Measurements from ENCODE around the gene SKIC2.
"Not testable (repeated sequence)": the region's sequence is repeated elsewhere in the genome, so short reads cannot be mapped to it uniquely, and the experiment has no call there.

The SKIC2 gene

GRCh38 chr6:32013738-32014137, 54.8 kb downstream of the SKIC2 start:
- H3K36me3 Mint-ChIP-seq (ENCODE audit: low read depth); H3K4me3 Mint-ChIP-seq; H3K27me3 Mint-ChIP-seq (ENCODE audit: low read depth); H3K9me3 Mint-ChIP-seq; H3K4me1 Mint-ChIP-seq (ENCODE audit: low read depth); H3K27ac Mint-ChIP-seq: not testable (repeated sequence)

DNA sequence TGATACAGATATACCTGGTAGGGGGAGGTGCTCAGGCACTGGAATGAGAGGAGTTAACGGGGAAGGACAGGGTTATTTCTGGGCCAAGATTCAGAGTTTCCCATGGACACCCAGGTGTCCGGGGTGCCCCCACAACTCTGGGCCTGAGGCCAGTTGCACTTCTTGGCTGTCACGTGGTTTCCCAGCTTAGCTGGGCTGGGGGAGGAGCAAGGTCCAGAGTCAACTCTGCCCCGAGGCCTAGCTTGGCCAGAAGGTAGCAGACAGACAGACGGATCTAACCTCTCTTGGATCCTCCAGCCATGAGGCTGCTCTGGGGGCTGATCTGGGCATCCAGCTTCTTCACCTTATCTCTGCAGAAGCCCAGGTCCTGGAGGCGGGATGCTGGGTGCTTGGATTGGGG, 55.6 kb downstream of the SKIC2 start, which contains the start of gene C4B:
TSS of gene C4B (plus strand) at position 249 of the 400 bp plus-strand sequence. CDS start at position 300, 51 bp downstream.
- H3K4me3 Mint-ChIP-seq; H3K4me1 Mint-ChIP-seq (ENCODE audit: low read depth); H3K9me3 Mint-ChIP-seq; H3K27me3 Mint-ChIP-seq (ENCODE audit: low read depth); H3K36me3 Mint-ChIP-seq (ENCODE audit: low read depth); H3K27ac Mint-ChIP-seq: not testable (repeated sequence)
